ENCODE measurements around the gene TERF2IP.

The TERF2IP gene, protein sequence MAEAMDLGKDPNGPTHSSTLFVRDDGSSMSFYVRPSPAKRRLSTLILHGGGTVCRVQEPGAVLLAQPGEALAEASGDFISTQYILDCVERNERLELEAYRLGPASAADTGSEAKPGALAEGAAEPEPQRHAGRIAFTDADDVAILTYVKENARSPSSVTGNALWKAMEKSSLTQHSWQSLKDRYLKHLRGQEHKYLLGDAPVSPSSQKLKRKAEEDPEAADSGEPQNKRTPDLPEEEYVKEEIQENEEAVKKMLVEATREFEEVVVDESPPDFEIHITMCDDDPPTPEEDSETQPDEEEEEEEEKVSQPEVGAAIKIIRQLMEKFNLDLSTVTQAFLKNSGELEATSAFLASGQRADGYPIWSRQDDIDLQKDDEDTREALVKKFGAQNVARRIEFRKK

GRCh38 chr16:75647492-75648264 is at the start of gene TERF2IP, which contains the start of gene KARS1:
Gene TERF2IP (plus strand): TSS chr16:75647773. CDS start chr16:75647883, 110 bp downstream.
Gene KARS1 (minus strand): TSS chr16:75647665. CDS start chr16:75647639, 26 bp downstream.
- peak; percentile 90 for DNase-seq

GRCh38 chr16:75599452-75600277 is 47.9 kb upstream of the TERF2IP start:
- no peak for DNase-seq

- DNase-seq = no peak
Observed at GRCh38 chr16:75603241-75603640, 44.3 kb upstream of the TERF2IP start.

DNA sequence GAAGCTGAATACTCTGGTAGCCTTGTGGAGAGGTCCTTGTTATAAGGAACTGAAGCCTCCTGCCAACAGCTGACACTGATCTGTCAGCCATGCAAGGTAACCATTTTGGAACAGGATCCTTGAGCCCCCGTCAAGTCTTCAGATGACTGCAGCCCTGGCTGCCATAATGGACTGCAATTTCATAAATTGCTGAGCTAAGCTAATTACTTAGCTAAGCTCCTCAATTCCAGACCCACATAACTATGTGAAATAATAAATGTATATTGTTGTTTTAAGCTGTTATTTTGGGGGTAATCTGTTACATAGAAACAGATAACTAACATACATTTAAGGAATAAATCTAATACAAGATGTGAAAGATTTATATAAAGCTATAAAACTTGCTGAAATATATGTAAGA is 41.1 kb upstream of the TERF2IP start:
- no peak for DNase-seq

DNA sequence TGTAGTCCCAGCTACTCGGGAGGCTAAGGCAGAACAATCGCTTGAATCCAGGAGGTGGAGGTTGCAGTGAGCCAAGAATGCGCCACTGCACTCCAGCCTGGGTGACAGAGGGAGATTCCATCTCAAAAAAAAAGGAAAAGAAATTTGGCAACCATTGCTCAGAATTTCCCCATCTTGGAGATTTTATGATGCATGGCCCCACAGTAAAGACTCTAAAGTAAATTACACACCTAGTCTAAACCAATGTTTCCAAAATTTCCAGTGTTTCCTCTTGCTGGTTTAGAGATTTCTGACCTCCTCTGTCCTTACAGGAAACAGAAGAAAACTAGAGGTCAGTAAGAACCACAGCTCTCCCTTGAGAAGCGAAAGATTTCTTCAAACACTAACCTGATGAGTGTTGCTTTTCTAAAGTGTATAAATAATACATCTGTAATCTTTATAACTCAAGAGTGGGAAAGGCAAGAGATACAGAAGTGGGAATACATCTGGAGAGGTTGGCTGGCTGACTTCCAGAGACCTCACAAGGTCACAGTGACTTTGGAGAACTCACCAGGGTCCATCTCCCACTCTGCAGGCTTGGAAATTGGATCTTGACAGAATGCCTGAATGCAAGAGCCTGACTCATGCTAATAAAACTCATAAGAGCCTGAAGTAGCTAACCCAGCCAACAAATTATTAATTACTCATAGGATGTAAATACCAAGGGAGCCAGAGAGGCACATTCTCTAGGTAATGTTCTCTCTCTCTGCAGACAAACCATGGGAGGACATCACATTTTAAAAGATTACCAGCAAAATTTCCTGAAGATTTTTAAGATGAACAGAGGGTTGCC is 33.3 kb upstream of the TERF2IP start:
- no peak for DNase-seq

DNA sequence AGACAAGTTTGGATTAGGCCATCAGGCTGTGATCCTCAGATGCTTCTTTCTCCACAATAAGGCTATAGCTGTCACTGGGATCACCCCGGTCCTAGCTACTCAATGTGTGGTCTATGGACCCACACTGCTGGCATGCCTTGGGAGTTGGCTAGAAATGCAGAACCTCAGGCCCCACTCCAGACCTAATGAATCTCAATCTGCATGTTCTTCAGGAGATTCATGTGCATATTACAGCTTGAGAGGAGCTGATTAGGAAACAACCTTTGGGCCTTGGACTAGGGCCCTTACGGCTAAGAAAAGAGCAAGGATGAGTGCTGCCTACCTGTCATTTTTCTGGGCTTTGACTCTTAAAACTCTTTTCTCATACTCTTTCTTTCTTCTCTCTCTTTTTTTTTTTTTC is 32.0 kb upstream of the TERF2IP start:
- no peak for DNase-seq

- DNase-seq = no peak
Observed at GRCh38 chr16:75616521-75617010, 31.0 kb upstream of the TERF2IP start.

DNA sequence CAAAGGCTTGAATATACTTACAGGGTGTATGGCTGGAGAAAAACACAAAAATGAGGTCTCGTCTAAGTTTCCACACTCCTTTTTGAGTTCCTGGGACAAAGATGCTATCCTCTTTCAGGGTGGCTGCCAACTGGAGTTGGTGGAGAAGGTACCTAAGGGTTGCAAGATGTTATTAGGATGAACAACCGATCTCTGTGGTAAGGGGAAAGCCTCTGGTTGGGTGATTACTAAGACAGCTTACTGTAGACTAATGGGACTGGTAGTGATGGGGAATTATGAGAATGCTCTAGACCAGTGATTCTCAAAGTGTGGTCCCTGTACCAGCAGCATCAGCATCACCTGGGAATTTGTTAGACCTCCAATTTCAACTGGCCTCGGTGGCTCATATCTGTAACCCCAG is 30.5 kb upstream of the TERF2IP start:
- DNase-seq = no peak

GRCh38 chr16:75618780-75619179 is 28.8 kb upstream of the TERF2IP start:
- DNase-seq = no peak

GRCh38 chr16:75620326-75621169 is 27.0 kb upstream of the TERF2IP start:
- DNase-seq = no peak

- DNase-seq = no peak
Observed at GRCh38 chr16:75621170-75621477, 26.4 kb upstream of the TERF2IP start.

- peak; percentile 91 for DNase-seq
Observed at GRCh38 chr16:75622761-75623605, 24.6 kb upstream of the TERF2IP start, which contains the start of gene ADAT1. Gene ADAT1 (minus strand): TSS chr16:75623281. CDS start chr16:75620799, 2,482 bp downstream.

DNA sequence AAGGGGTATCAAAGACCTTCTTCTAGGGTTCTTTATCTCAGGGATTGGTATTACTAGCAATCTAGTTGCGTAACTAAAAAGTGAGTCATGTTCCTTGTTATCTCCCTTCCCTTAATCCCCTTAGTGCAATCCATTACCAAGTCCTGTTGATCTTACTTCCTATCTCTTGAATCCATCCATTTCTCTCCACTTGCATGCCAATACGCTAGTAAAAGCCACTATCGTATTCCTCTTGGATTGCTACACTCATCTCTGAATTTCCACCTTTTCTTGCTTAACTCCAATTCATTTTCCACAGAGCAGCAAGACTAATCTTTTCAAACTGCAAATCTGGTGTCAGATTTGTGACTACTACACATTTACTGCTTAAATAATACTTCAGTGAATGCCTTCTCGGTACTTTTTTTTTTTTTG is 22.6 kb upstream of the TERF2IP start:
- DNase-seq = no peak

- DNase-seq = no peak
Observed at GRCh38 chr16:75626806-75627205, 20.8 kb upstream of the TERF2IP start.

DNA sequence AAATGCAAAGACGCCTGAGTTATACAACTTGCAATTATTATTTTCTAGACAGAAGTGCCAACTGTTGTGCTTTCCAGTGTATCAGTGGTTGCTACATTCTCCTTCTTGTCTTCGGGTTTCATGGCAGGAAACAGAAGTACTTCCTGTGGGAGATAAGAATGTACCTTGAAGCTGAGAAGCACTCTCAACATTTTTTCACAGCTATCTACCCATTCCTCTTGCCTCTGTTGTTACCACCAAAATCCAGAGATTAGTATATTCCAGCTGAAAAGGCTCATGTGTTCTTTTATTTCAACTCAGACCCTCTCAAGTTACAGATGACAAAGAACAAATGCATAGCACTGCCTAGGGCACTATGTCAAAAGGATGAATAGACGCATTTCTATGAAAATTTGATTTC is 19.7 kb upstream of the TERF2IP start:
- no peak for DNase-seq

DNA sequence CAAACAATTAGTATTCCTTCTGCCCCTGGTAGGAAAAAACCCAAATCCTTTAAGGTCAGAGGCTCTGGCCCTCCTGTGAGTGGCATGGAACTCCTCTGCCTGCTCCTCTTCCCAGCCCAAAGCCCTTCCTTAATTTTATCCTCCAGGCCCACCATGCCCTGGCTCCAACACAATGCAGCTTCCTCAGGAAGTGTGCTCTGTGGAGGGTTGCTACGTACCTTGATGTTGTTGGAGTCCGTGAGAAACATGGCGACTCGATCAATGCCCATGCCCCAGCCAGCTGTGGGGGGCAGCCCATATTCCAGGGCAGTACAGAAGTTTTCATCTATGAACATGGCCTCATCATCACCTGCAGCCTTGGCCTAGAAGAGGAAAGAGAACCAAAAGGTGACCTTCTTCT is 19.2 kb upstream of the TERF2IP start:
- no peak for DNase-seq

- no peak for DNase-seq
Observed at GRCh38 chr16:75629132-75629531, 18.4 kb upstream of the TERF2IP start.

DNA sequence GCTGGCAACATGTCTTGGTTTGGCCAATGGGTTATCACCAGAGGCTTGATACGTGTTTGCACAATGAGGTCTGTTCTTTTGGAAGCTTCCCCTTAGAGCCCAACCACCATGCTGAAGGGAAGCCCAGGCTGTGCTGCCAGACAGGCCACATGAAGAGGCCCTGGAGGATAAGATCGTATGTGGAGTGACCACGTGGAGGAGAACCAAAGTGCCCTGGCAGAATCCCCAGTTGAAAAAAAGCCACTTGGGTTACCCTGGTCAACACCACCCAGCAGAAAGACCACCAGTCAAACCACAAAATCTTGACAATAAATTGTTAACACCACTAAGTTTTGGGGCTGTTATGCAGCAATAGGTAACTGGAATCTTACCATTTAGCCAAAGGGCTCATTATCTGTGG is 17.5 kb upstream of the TERF2IP start:
- no peak for DNase-seq

DNA sequence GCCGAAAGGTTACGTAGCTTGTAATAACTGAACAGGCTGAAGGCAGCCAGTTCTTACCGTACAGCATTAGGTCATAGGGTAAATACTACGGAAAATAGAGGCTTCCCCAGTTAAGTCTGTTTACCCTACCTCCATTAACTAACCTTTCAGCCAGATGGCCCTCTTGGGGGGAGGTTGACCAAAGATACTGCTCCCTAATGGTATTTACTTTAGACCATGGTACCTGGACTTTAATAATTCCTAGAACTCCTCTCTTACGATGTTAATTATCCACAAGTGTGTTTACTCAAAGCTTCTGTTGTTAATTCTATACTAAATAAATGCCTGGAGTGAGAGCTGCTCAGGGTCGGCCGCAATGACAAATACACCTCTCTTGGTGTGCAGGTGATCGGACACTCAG is 14.7 kb upstream of the TERF2IP start:
- DNase-seq = no peak

DNA sequence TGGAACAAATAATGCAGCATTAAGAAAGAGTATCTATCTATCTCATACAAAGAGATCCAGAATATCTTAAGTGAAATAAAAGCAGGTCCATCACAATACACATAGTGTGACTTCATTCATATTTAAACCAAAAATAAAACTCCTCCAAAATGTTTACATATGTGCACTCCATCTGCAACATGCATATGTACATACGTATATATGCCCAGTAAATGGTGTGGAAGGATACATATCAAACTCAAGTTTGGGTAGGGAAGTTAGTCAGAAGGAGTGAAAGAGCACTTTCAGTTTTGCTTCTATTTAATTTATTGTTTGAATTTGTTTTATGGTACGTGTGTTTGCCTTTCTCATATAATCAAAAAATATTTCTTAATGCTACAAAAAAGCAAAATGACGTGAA is 12.5 kb upstream of the TERF2IP start:
- no peak for DNase-seq
